ACHN (cell line): Measurements from ENCODE around the gene ENKD1.
A peak's percentile ranks its signal among the peaks of the same experiment; 100 is the strongest.

Experiments used
- DNase-seq: peaks from one replicate; pipeline ENCODE4 v3.0.0-alpha.2; 2015
- in situ Hi-C: cut with HindIII; loops from 2 replicates; pipeline ENCODE4 v1.10.0; 2017; ENCODE audit warnings: low sequenced_read_pairs, low pct_ligation_motif_present, low pct_unique_long_range_greater_than_20kb

Gene ENKD1

DNA sequence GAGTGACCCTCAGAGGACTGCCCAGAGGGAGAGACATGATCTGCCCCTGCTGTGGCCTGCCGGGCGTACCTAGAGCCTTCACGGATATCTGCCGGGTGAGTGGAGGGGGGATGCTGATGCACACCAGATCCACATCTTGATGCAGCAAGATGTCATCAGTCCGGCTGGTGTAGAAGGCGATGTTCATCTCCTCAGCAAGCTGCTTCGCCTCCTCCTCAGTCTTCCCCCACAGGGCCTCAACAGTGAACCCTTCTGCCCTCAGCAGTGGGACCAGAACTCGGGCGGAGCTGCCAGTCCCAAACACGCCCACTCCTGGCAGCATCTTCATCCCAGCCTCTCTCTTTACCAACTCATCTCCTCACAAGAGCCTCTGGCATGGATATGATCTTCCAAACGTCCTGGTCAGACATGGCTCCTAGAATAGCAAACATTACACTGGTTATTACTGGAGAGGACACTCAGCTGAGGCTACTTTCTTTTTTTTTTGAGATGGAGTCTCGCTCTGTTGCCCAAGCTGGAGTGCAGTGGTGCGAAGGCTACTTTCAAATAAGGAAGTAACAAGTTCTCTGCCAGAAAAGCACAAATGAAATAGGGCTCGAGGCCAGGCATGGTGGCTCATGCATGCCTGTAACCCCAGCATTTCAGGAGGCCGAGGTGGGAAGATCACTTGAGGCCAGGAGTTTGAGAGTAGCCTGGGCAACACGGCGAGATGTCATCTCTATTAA lies 19.0 kb upstream of the ENKD1 start:
- no peak for DNase-seq
- in situ Hi-C loops: no loop called here

DNA sequence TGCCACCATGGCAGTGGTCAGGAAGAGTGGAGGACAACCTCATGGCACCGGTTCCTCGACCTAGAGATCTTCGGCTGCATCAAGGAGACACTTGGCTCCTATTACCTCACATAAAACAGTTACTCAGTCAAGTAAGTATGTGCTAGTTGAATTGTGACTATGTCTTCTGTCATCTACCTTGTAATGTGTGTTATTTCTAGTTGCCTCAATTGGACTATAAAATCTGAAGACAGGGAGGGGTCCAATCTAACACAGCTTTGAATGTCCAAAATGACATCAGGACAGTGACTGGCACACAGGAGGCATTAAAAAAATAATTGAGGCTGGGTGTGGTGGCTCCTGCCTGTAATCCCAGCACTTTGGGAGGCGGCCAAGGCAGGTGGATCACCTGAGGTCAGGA lies 17.2 kb upstream of the ENKD1 start:
- no peak for DNase-seq
- in situ Hi-C loops: no loop called here

DNA sequence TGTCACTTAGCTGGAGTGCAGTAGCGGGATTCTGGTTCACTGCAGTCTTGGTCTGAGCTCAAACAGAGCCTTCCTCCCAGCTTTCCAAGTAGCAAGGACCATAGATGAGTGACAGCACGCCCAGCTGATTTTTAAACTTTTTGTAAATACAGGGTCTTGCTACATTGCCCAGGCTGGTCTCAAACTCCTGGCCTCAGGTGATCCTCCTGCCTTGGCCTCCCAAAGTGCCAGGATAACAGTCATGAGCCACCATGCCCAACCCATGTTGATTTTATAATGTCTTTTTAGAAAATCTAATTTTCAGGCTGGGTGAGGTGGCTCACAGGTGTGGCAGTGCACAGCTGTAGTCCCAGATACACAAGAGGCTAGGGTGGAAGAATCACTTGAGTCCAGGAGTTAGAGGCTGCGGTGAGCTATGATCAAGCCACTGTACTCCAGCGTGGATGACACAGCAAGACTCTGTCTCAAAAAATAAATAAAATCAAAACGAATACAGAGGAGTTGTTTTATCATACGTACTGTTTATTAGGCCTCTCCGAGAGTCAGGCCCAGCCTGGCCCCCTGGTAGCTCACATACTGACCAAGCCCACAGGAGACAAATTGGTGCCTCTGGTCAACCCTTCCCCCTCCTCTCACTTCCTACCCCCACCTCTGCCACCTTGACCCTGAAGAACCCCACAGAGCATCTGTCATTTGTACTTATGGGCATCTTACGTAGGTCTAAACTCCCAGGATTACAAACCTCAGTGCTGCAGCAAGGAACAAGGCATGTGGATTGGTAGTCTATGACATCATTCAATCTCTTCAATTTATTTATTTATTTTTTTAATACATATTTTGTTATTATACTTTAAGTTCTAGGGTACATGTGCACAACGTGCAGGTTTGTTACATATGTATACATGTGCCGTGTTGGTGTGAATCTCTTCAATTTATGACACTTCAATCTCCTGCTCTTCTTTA lies 13.7 kb upstream of the ENKD1 start:
- in situ Hi-C loops: no loop called here
- DNase-seq: no peak

DNA sequence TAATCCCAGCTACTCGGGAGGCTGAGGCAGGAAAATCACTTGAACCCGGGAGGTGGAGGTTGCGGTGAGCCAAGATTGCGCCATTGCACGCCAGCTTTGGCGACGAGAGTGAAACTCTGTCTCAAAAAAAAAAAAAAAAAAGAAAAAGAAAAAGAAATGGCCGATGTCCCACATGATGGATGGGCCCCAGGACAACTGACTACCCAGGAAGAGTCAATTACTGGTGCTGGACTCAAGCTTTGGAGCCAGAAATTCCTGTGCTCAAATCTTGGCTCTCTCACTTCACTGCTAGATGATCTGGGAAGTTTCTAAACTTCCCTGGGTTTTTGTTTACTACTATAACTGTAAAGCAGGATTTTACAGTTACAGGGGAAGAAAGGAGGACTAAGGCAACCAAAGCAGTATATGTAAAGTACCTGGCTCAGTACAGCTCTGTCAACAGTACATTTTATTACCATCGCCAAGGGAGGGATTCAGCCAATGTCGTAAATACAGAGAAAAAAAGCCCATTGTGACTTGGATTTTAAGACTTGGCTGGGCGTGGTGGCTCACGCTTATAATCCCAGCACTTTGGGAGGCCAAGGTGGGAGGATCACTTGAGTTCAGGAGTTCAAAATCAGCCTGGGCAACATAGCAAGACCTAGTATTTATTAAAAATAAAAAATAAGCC lies 11.9 kb upstream of the ENKD1 start:
- DNase-seq: no peak
- in situ Hi-C loops: no loop called here

DNA sequence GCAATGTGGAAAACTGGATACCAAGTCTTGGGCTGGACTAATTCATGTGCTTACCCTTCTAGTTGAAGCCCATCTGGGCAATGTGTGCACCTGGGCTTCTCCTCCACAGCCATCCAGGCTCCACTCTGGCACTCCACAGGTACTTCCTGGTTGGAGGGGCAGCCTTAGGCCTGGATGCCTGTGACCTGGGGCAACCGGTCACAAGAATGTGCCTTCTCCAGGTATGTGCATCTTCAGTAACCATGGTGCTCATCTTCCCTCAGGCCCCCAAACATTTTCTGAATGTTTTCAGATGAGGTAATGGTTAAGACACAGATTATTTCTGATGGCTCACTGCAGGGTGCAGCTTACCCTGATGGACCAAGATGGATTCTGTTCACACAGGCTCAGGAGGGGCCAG lies 11.2 kb upstream of the ENKD1 start:
- in situ Hi-C loops: no loop called here
- DNase-seq: no peak

DNA sequence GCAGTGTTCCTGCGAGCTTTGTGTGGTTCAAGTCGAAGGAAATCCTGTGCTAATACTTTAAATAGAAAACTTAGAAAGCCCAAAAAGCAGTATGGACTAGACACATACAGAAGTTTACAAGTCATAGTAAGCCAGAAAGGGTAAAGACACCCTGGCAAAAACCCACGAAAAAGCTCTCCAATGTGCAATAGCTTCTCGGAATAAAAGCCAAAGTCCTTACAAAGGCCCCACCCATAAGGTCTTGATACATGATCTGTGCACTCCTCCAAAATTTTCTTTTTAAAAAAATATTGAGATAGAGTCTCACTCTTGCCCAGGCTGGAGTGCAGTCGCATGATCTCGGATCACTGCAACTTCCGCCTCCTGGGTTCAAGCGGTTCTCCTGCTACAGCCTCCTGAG lies 10.4 kb upstream of the ENKD1 start:
- in situ Hi-C loops: no loop called here
- no peak for DNase-seq

DNA sequence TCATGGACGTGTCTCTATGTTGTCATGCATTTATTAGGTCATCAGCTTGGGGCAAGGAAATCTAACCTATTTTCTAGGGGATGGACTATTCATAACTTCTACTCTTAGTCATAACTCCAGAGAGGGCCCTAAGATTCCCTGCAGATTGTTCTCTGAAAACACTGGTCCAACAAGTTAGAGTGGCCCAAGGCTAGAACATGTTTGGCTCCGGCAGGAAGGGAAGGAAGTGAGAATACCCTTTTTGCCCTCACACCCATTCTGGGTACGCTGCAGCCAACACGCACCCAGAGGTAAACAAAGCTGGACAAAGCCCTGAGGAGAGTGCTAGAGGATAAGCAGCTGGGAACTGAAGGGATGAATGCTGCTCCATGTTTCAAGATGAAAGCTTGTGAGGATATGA lies 10.0 kb upstream of the ENKD1 start:
- DNase-seq: no peak
- in situ Hi-C loops: no loop called here

DNA sequence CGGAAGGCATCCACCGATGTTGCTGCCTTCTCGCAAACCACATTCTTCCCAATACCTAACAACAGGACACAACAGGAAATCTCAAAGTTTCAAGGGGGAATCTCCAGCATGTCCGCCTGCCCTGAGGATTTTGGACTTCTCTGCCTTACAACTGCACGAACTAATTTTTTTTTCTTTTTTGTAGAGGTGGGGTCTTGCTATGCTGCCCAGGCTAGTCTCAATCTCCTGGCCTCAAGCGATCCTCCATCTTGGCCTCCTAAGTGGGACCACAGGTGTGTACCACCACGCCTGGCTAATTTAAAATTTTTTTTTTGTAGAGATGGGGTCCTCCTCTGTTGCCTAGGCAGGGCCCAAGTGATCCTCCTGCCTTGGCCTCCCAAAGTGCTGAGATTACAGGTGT lies 9.4 kb upstream of the ENKD1 start:
- DNase-seq: no peak
- in situ Hi-C loops: no loop called here

DNA sequence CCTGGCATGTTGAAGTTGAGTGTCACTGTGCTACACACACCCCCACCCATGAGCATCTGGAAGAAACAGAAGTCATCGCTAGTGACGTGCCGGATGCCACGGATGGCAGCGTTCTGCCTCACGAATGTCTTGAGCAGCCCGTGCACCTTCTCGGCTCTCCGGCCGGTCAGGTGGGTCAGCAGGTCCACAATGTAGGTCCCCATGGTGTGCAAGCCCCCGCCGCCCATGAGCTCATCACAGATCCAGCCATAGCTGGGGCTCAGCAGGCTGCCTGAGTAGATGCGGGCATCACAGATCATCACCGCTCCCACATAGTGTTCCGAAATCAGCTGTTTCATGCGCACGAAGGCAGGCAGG lies 9.0 kb upstream of the ENKD1 start:
- no peak for DNase-seq
- in situ Hi-C loops: no loop called here

DNA sequence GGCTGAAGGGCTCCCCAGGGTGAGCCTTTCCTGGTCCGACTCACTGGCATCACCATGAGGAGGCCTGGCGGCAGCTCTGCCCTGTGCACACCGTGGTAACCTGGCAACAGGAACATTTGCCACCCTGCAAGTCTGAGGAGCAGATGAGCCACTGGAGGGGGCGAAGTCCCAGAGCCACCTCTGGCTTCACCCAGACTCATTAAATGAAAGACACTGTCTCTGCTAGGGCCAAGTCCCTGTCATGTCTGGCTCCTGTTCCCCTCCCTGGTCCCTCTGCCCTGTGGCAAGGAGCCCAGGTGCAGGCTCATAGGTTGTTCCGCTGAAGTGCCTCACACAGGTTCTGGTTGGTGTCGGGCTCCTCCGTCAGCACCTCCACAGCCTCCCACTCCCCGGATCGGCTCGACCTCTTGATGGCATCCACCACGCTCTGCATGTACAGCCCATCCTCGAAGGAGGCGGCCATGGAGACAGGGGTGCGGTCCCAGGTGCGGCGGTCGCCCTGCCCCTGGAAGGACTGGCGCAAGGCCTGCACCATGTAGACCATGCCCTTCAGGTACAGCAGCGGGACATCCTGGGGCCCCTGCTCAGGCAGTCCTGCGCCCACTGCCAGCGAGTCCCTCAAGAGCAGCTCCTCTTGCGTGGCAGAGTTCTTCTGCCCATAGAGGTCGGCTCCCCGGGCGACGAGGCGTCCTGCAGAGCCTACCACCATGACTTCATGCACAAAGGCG lies 8.5 kb upstream of the ENKD1 start:
- in situ Hi-C loops: no loop called here
- DNase-seq: no peak

DNA sequence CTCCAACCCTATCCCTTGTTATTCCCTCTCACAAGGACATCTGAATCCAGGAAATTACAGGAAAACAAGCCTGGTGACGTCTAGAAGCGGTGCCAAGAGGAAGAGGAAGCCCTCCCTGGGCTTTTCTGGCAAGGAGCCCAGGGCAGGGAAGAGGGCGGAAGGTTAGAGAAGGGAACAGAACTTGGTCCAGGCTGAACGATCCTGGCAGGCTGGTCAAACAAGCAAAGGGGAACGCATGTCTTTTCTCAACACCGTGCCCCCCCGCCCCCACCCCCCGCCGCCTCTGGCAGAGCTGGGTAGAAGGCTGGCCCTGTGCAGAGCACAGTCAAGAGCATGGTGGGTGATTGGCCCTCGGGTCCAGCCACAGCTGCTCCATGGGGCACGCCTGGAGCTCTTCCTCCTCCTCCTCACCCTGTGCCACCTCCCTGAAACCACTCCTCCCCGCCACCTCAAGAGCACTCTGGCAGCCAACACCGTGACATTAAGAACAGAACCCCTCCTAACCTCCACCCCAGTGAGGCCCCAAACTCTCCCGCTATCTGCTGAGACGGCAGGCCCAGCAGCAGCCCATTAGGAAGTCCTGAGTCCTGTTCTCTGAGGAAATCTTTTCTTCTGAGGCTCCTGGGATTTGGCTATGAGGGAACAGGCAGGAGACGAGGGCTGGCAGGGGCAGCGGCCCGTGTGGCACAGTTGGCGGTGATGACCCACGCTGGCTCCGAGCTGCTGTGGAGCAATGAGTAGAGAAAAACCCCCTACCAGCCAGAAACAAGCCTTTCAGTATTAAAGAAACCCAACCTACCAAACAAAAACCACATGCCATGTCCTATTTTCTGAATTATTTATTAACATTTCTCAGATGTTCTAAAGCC lies 7.4 kb upstream of the ENKD1 start:
- in situ Hi-C loops: no loop called here
- no peak for DNase-seq

DNA sequence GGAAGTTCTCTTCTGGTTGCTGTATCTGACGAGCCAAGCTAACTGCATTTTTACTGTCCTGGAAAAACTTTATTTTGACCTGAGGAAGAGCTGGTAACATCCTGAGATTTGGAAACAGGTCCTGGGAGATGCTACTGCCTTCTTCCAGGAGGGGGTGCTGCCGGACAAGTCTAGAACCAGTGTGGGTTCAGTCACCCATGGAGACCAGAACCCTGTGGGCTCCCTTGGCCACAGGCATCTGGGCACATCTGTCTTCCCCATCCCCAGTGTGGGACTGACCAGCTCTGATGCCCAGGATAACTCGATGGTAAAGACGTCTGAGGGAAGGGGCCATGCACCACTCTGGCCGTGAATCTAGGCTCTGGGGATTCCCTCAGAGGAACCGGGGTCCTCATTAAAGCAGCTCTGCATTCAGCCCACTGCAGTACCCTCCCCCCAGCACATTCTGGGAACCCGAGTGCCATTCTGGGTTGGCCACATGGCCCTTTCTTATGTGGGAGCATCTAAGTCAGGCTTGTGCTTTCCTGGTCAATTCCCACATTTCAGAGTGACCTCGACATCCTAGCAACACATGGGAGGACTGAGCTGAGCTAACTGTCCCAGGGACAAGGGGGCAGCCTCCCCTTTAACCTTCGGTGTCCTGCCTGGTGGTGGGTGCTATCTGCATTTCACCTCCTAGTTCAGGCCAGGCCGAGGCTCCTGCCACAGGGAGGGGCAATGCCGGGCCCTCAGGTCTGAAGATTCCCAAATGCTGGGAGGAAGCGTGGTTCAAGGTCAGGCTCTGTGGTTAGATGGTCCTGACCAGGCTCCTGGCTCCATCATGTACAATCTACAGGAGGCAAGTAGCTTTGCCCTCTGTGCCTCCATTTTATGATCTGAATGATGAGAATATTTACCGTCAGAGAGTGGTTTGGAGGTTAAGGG lies 6.5 kb upstream of the ENKD1 start:
- peak; percentile 79 for DNase-seq
- in situ Hi-C loops: no loop called here

DNA sequence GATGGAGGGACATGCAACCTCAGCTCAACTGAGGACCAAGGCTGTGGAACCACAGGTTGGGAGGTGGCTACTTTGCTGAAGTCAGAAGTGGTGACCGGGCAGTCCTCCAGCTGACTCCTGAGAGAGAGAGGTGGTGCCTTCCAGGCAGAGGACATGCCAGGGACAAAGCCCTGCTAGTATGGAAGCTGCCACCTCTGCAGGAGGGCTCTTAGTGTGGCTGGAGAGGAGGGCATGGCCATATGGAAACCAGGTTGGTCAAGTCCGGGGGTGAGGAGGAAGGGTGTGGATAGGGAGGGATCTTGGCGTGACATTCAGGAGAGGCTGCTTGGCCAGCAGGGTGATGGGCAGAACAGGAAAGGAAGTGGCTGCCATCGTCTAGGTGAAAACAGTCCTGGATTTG lies 5.8 kb upstream of the ENKD1 start:
- in situ Hi-C loops: no loop called here
- no peak for DNase-seq

DNA sequence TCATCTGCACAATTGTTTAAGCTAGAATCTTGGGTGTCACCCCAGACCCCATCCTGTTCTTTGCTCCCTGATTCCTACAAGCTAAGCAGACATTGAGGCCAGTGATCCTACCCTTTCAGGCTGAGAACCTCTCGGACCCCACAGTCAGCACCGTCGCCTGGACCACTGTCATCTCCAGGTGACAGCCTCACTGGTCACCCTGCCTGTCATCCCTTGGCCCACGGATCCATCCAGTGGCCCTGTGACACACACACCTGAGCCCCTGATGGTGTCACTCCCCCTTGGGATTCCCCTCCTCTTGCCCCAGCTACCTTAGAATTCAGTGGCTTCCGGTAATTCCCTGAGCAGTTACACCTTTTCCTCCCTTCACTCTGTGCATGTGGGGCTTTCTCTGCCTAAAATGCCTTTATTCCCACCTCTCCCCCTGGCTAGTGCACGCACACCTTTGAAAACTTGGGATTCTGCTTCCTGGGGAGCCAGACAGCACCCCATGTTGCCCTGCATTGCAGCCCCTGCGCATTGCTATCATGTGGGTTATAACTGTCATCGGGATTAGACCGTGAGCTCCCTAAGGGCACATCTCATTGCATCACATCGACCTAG lies 3.0 kb upstream of the ENKD1 start:
- in situ Hi-C loops: no loop called here
- no peak for DNase-seq

DNA sequence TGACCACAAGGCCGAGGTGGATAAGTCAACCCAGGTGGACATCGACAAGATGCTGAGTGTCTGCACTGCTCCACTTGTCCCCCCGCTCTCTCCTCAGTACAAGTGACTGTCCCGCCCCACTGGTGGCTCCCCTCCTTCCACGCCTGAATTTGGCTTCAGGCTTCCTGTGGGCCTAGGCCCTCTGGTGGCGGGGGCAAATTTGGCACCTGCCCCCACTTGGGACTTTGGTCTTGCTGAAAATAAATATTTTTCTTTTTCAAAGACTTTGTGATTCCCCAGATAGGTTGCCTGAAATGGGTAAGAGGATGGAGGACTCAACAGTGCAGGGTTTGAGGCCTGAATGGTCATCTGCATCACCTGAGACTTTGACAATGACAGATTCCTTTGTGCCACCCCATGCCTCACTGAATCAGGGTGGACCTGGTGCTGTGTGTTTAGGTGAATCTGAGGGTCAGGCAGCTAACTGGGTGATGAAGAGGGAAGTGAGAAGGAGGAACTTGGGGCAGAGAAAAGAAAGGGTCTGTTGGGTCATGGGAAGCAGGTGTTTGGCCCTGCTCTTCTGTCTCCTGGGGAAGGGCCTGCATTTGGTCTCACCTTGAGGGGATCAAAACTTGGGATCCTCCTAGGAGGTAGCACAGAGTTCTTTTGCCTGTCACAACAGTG lies 2.1 kb upstream of the ENKD1 start:
- DNase-seq: no peak
- in situ Hi-C loops: no loop called here

DNA sequence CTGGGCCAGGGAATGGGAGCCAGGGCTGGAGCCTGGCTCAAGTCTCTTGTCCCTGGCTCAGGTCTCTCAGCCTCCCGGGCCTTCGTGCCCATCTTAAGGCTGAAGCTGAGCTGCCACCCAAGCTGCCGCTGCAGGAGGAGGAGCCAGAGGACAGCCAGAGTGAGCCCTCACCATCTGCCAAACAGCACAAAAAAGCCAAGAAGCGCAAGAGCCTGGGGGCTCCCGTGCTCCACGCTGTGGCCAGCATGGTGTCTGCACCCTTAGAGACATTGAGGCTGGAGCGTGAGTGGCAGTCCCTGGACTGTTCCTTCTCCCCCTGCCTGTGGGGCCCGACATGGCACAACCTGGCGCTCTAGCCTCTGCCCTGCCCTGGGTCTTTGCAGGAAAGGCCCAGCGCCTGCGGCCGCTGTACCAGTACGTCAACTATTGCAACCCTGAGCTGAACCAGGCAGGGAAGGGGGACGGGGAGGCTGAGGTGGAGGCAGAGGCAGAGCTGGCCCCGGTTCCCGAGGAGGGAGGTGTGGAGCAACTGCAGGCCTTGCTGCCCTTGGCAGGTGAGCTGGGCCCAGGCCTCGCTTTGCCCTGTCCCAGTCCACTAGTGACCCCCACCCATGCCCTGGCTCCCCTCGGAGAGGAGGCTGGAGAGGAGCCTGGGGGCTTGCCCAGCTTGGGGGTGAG lies 1.4 kb upstream of the ENKD1 start:
- peak; percentile 97 for DNase-seq

More for the DNA sequence above, 1.4 kb upstream of the ENKD1 start:
- in situ Hi-C loops: no loop called here
